HepG2 (cell line): ENCODE results near the gene ZNF839. TPM values are rescaled to one million over a fixed set of nuclear protein-coding genes. Genes with fewer than 3 reads are reported as not detected.
A peak's percentile ranks its signal among the peaks of the same experiment; 100 is the strongest.

Experiments
- CBX2 ChIP-seq, 2 experiments: fragments of 200-600 bp in 1 of 2; sonication (generic); formaldehyde crosslinking in 1 of 2; IDR thresholded peaks; 2 replicates each; pipeline versions ENCODE4 v1.7.0 to v1.8.1; 2018 to 2022; ENCODE audit warnings: low read depth in 2 of 2, low read length in 1 of 2, mild to moderate bottlenecking in 1 of 2, missing genetic modification reagents in 1 of 2
- ETV5 ChIP-seq: IDR thresholded peaks from 2 replicates; pipeline ENCODE4 v1.6.1; 2018; ENCODE audit warnings: missing biosample characterization, missing genetic modification reagents, inconsistent platforms, borderline replicate concordance
- GABPB1 ChIP-seq: IDR thresholded peaks from 2 replicates; pipeline ENCODE4 v1.6.1; 2016; ENCODE audit warnings: mild to moderate bottlenecking, missing genetic modification reagents, moderate library complexity, missing compliant biosample characterization
- NCOA1 ChIP-seq: sonication (generic); formaldehyde crosslinking; IDR thresholded peaks from 2 replicates; pipeline ENCODE4 v1.9.0; 2021; ENCODE audit warnings: missing genetic modification reagents
- PHF21A ChIP-seq: sonication (generic); formaldehyde crosslinking; IDR thresholded peaks from 2 replicates; pipeline ENCODE4 v1.5.0; 2020; ENCODE audit warnings: mild to moderate bottlenecking, missing genetic modification reagents
- POLR2AphosphoS2 ChIP-seq: IDR thresholded peaks from 2 replicates; pipeline ENCODE4 v1.6.1; 2011; ENCODE audit warnings: low read depth, low read length, improper control_type of control experiment
- TEAD2 ChIP-seq: sonication (generic); formaldehyde crosslinking; IDR thresholded peaks from 2 replicates; pipeline ENCODE4 v1.9.0; 2021; ENCODE audit warnings: missing genetic modification reagents
- TGIF2 ChIP-seq: IDR thresholded peaks from 2 replicates; pipeline ENCODE4 v1.6.1; 2016; ENCODE audit warnings: control low read depth, missing compliant biosample characterization
- ZMYM4 ChIP-seq: sonication (generic); formaldehyde crosslinking; IDR thresholded peaks from 2 replicates; pipeline ENCODE4 v1.8.1; 2023; ENCODE audit warnings: mild to moderate bottlenecking, missing genetic modification reagents
- ZNF251 ChIP-seq: sonication (generic); formaldehyde crosslinking; IDR thresholded peaks from 2 replicates; pipeline ENCODE4 v1.9.0; 2021; ENCODE audit warnings: mild to moderate bottlenecking, missing genetic modification reagents
- ZNF431 ChIP-seq: sonication (generic); formaldehyde crosslinking; IDR thresholded peaks from 2 replicates; pipeline ENCODE4 v1.9.0; 2022; ENCODE audit warnings: missing genetic modification reagents, low read depth, mild to moderate bottlenecking, borderline replicate concordance
- ZNF564 ChIP-seq: sonication (generic); formaldehyde crosslinking; IDR thresholded peaks from 2 replicates; pipeline ENCODE4 v1.8.1; 2023; ENCODE audit warnings: mild to moderate bottlenecking, missing genetic modification reagents
- ZNF749 ChIP-seq: sonication (generic); formaldehyde crosslinking; IDR thresholded peaks from 2 replicates; pipeline ENCODE4 v1.8.0; 2022; ENCODE audit warnings: mild to moderate bottlenecking, missing genetic modification reagents, moderate library complexity, borderline replicate concordance
- ZSCAN9 ChIP-seq: IDR thresholded peaks from 2 replicates; pipeline ENCODE4 v1.6.1; 2016; ENCODE audit warnings: borderline replicate concordance
- polyA plus RNA-seq, 8 experiments: library from polyadenylated mRNA; depleted of rRNA in 3 of 8; stranded (reverse) in 7 of 8; unstranded in 1 of 8; fragments of >200 nt; fragmentation: Illumina TruSeq in 4 of 8; extraction: Trizol in 4 of 8; gene quantifications; 2 replicates each; pipeline versions ENCODE4 v1.2.1 to v1.2.3, GENCODE V29; 2011 to 2016; ENCODE audit warnings: low read depth in 4 of 8, missing spikeins in 1 of 8, mixed read lengths in 1 of 8; ENCODE audit not compliant: insufficient read depth in 1 of 8
- total RNA-seq, 5 experiments: library from RNA; depleted of rRNA; stranded (reverse); fragments of >200 nt; fragmentation: Illumina TruSeq; extraction: Trizol; gene quantifications; 2 replicates each; pipeline ENCODE4 v1.2.3, GENCODE V29; 2016; ENCODE audit warnings: low read depth in 1 of 5
- TF ChIP-seq, protein P1 (sequence below): sonication (generic); formaldehyde crosslinking; IDR thresholded peaks from 2 replicates; pipeline ENCODE4 v1.5.0; 2020; ENCODE audit warnings: mild to moderate bottlenecking, missing genetic modification reagents, borderline replicate concordance
- TF ChIP-seq, protein P2 (sequence below): sonication (generic); formaldehyde crosslinking; IDR thresholded peaks from 2 replicates; pipeline ENCODE4 v1.5.1; 2020; ENCODE audit warnings: missing genetic modification reagents, mild to moderate bottlenecking, borderline replicate concordance
- TF ChIP-seq, protein P3 (sequence below): sonication (generic); formaldehyde crosslinking; IDR thresholded peaks from 2 replicates; pipeline ENCODE4 v1.4.0; 2020; ENCODE audit warnings: mild to moderate bottlenecking, missing genetic modification reagents, borderline replicate concordance

Gene ZNF839
- total and polyA plus RNA-seq, 2 of the 13 experiments (the other 11 are each of a cell fraction or from before 2014, with no cell fraction given): 11.1 to 12.8 TPM

DNA sequence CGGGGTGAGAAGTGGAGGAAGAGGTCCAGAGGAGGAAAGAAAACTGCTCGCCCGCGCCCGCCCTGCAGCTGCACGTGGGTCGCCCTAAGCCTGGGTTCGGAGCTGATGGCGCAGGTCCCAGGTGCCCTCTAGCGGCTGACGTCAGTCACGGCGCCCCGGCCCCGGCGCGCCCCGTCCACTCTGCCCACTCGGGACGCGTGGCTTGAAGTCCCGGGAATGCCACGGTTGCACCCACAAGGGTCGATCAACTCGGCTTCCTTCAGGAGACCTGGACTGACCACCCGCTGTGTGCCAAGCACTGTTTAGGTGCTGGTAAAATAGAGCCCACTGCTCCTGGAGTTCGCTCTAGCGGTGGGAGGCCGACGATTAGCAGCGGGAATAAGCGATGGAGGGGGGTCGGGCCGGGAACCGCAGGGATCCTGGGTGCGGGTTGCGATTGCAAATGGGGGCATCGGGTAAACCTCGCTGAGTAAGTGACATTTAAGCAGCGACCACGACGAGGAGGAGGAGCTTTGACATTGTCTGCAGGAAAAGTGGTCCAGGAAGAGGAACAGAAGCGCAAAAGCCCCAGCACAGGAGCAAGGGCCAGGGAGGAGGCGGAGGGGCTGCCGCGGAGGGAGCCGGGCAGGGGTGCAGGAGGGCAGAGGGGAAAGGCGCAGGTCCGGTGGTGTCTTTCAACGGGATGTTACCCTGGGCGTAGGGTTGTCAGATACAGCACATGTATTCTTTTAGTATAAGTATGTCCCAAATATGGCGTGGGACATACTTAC is 5.1 kb upstream of the ZNF839 start (continued):
- peak; percentile 72; the same call in 1 of the 2 replicates for TF ChIP-seq GABPB1 (CRISPR knock-in tag)
- TF ChIP-seq NCOA1 (CRISPR knock-in tag): no peak
- no peak for TF ChIP-seq CBX2 (IDR thresholded peaks at IDR 0.05; ENCODE audit: low read depth, low read length)
- TF ChIP-seq CBX2 (CRISPR knock-in tag; IDR thresholded peaks at IDR 0.05; ENCODE audit: low read depth): no peak
- TF ChIP-seq POLR2AphosphoS2: no peak
- peak; percentile 52; the same call in 1 of the 2 replicates for TF ChIP-seq ZMYM4 (CRISPR knock-in tag)
- TF ChIP-seq, protein P1, sequence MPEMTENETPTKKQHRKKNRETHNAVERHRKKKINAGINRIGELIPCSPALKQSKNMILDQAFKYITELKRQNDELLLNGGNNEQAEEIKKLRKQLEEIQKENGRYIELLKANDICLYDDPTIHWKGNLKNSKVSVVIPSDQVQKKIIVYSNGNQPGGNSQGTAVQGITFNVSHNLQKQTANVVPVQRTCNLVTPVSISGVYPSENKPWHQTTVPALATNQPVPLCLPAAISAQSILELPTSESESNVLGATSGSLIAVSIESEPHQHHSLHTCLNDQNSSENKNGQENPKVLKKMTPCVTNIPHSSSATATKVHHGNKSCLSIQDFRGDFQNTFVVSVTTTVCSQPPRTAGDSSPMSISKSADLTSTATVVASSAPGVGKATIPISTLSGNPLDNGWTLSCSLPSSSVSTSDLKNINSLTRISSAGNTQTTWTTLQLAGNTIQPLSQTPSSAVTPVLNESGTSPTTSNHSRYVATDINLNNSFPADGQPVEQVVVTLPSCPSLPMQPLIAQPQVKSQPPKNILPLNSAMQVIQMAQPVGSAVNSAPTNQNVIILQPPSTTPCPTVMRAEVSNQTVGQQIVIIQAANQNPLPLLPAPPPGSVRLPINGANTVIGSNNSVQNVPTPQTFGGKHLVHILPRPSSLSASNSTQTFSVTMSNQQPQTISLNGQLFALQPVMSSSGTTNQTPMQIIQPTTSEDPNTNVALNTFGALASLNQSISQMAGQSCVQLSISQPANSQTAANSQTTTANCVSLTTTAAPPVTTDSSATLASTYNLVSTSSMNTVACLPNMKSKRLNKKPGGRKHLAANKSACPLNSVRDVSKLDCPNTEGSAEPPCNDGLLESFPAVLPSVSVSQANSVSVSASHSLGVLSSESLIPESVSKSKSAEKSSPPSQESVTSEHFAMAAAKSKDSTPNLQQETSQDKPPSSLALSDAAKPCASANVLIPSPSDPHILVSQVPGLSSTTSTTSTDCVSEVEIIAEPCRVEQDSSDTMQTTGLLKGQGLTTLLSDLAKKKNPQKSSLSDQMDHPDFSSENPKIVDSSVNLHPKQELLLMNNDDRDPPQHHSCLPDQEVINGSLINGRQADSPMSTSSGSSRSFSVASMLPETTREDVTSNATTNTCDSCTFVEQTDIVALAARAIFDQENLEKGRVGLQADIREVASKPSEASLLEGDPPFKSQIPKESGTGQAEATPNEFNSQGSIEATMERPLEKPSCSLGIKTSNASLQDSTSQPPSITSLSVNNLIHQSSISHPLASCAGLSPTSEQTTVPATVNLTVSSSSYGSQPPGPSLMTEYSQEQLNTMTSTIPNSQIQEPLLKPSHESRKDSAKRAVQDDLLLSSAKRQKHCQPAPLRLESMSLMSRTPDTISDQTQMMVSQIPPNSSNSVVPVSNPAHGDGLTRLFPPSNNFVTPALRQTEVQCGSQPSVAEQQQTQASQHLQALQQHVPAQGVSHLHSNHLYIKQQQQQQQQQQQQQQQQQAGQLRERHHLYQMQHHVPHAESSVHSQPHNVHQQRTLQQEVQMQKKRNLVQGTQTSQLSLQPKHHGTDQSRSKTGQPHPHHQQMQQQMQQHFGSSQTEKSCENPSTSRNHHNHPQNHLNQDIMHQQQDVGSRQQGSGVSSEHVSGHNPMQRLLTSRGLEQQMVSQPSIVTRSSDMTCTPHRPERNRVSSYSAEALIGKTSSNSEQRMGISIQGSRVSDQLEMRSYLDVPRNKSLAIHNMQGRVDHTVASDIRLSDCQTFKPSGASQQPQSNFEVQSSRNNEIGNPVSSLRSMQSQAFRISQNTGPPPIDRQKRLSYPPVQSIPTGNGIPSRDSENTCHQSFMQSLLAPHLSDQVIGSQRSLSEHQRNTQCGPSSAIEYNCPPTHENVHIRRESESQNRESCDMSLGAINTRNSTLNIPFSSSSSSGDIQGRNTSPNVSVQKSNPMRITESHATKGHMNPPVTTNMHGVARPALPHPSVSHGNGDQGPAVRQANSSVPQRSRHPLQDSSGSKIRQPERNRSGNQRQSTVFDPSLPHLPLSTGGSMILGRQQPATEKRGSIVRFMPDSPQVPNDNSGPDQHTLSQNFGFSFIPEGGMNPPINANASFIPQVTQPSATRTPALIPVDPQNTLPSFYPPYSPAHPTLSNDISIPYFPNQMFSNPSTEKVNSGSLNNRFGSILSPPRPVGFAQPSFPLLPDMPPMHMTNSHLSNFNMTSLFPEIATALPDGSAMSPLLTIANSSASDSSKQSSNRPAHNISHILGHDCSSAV (CRISPR knock-in tag): no peak
- TF ChIP-seq, protein P2, sequence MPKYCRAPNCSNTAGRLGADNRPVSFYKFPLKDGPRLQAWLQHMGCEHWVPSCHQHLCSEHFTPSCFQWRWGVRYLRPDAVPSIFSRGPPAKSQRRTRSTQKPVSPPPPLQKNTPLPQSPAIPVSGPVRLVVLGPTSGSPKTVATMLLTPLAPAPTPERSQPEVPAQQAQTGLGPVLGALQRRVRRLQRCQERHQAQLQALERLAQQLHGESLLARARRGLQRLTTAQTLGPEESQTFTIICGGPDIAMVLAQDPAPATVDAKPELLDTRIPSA (CRISPR knock-in tag): no peak; the same call in 1 of the 2 replicates
- TF ChIP-seq TGIF2 (CRISPR knock-in tag): 0 out of 2 replicates have a peak, but pooled peaks have one; percentile 61
- 0 out of 2 replicates have a peak, but pooled peaks have one; percentile 37 for TF ChIP-seq ZNF749 (CRISPR knock-in tag)
- TF ChIP-seq ETV5 (CRISPR knock-in tag): no peak
- TF ChIP-seq ZNF251 (CRISPR knock-in tag): no peak
- peak; percentile 76 for TF ChIP-seq ZSCAN9 (CRISPR knock-in tag)
- TF ChIP-seq, protein P3, sequence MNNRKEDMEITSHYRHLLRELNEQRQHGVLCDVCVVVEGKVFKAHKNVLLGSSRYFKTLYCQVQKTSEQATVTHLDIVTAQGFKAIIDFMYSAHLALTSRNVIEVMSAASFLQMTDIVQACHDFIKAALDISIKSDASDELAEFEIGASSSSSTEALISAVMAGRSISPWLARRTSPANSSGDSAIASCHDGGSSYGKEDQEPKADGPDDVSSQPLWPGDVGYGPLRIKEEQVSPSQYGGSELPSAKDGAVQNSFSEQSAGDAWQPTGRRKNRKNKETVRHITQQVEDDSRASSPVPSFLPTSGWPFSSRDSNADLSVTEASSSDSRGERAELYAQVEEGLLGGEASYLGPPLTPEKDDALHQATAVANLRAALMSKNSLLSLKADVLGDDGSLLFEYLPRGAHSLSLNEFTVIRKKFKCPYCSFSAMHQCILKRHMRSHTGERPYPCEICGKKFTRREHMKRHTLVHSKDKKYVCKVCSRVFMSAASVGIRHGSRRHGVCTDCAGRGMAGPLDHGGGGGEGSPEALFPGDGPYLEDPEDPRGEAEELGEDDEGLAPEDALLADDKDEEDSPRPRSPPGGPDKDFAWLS (CRISPR knock-in tag): 0 out of 2 replicates have a peak, but pooled peaks have one; percentile 63
- no peak for TF ChIP-seq ZNF564 (CRISPR knock-in tag)
- no peak for TF ChIP-seq ZNF431 (CRISPR knock-in tag)
- TF ChIP-seq PHF21A: peak; percentile 67
- TF ChIP-seq TEAD2: no peak
